SU-DHL-6 (cell line): ENCODE measurements around the gene GMDS.

Source experiments
- H2AFZ ChIP-seq: fragments of 200-600 bp; sonication (generic); 2 replicates; pipeline ENCODE4 v1.6.1; 2014; ENCODE audit warnings: low read depth, mild to moderate bottlenecking, moderate library complexity, mixed read lengths, antibody characterized with exemption, low read length; ENCODE audit not compliant: severe bottlenecking
- H3F3A ChIP-seq: fragments of 200-600 bp; shearing (Covaris generic); 2 replicates; pipeline ENCODE4 v1.6.0; 2016; ENCODE audit warnings: antibody characterized with exemption, mild to moderate bottlenecking; ENCODE audit not compliant: insufficient read depth
- H3K27ac ChIP-seq: fragments of 200-600 bp; sonication (generic); 2 replicates; pipeline ENCODE4 v1.5.1; 2016; ENCODE audit warnings: low read depth, mild to moderate bottlenecking, low read length, moderate library complexity, mixed read lengths
- H3K27me3 ChIP-seq: fragments of 200-600 bp; sonication (generic), shearing (Covaris generic); 2 replicates; pipeline ENCODE4 v1.6.0; 2014; ENCODE audit warnings: mild to moderate bottlenecking, low read length
- H3K36me3 ChIP-seq: fragments of 200-600 bp; sonication (generic); 2 replicates; pipeline ENCODE4 v1.6.1; 2014; ENCODE audit warnings: mild to moderate bottlenecking, low read length, mixed read lengths
- H3K4me2 ChIP-seq: fragments of 300-600, 200-600 bp; shearing (Covaris generic), sonication (generic); 2 replicates; pipeline ENCODE4 v1.6.0; 2014; ENCODE audit warnings: low read length, low read depth, mild to moderate bottlenecking; ENCODE audit not compliant: poor library complexity, severe bottlenecking
- H3K4me3 ChIP-seq: fragments of 200-600 bp; sonication (generic); 2 replicates; pipeline ENCODE4 v1.5.1; 2014; ENCODE audit warnings: antibody characterized with exemption, low read length, mild to moderate bottlenecking, mixed read lengths; ENCODE audit not compliant: insufficient read depth, poor library complexity, severe bottlenecking
- H3K79me2 ChIP-seq: fragments of 200-600 bp; sonication (generic); 2 replicates; pipeline ENCODE4 v1.6.1; 2014; ENCODE audit warnings: mild to moderate bottlenecking, low read length, moderate library complexity; ENCODE audit not compliant: insufficient read depth
- H3K9ac ChIP-seq: fragments of 200-600 bp; sonication (generic); 2 replicates; pipeline ENCODE4 v1.7.0; 2014; ENCODE audit warnings: mild to moderate bottlenecking, low read length
- H3K9me2 ChIP-seq: fragments of 200-600 bp; sonication (generic); replicated peaks from 2 replicates; pipeline ENCODE4 v1.6.1; 2014; ENCODE audit warnings: low read length; ENCODE audit not compliant: insufficient read depth
- H3K9me3 ChIP-seq: fragments of 200-600 bp; sonication (generic); 2 replicates; pipeline ENCODE4 v1.6.1; 2014; ENCODE audit warnings: low read length, mixed read lengths; ENCODE audit not compliant: insufficient read depth
- H4K20me1 ChIP-seq: fragments of 200-600 bp; sonication (generic); 2 replicates; pipeline ENCODE4 v1.6.1; 2014; ENCODE audit warnings: low read depth, mild to moderate bottlenecking, antibody characterized with exemption, low read length, moderate library complexity, mixed read lengths
- CTCF ChIP-seq: fragments of 200-600 bp; sonication (generic); IDR thresholded peaks from one replicate; pipeline ENCODE4 v1.5.1; 2017; ENCODE audit warnings: antibody characterized with exemption, mild to moderate bottlenecking, low read length, moderate library complexity; ENCODE audit not compliant: insufficient read depth, poor library complexity, severe bottlenecking
- EZH2phosphoT487 ChIP-seq: fragments of 200-600 bp; sonication (generic), shearing (Covaris generic); conservative IDR thresholded peaks from 2 replicates; pipeline ENCODE4 v1.6.1; 2018; ENCODE audit warnings: mild to moderate bottlenecking, antibody characterized with exemption, low read length, moderate library complexity, mixed read lengths

The GMDS gene

GRCh38 chr6:1580585-1580984, 664.8 kb downstream of the GMDS start:
- Histone ChIP-seq H3K27ac (no peak overlapping the region), H3K79me2 (no peaks in the 10 kb centered on the region), H3K4me3 (no peak overlapping the region), H2AFZ (no peak overlapping the region), H4K20me1 (no peaks in the 10 kb centered on the region), H3K36me3 (no peaks in the 10 kb centered on the region), H3K27me3 (no peaks in the 10 kb centered on the region), H3K9me2 (no peaks in the 10 kb centered on the region), H3K9me3 (no peaks in the 10 kb centered on the region), H3F3A (no peaks in the 10 kb centered on the region), H3K9ac (no peak overlapping the region), H3K4me2 (no peak overlapping the region)
- TF ChIP-seq CTCF (no peak), EZH2phosphoT487 (no peak)

DNA sequence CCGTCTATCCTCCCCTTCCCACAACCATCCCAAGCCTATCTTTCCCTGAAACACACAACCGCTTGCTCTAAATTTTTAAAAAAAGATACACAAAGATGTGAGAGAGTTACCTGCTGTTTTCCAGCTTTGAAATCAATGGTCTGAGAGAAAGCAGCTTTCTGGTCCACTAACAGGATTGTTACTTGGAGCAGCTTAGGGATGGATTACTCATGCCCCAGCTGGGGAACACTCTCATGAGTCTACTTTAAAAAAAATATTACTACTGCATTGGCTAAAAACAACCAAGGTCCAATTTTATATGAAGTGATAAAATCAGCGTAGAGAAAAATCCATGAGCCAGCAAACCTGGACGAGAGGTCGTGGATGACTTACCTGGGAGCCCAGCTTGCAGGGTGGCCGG, 665.3 kb downstream of the GMDS start:
- Histone ChIP-seq H3F3A (no peaks in the 10 kb centered on the region), H4K20me1 (no peaks in the 10 kb centered on the region), H3K9me2 (no peaks in the 10 kb centered on the region), H3K4me2 (no peak overlapping the region), H3K9ac (no peak overlapping the region), H3K36me3 (no peaks in the 10 kb centered on the region), H3K9me3 (no peaks in the 10 kb centered on the region), H3K79me2 (no peaks in the 10 kb centered on the region), H3K4me3 (no peak overlapping the region), H3K27me3 (no peaks in the 10 kb centered on the region), H3K27ac (no peak overlapping the region), H2AFZ (no peak overlapping the region)
- TF ChIP-seq EZH2phosphoT487 (no peak), CTCF (no peak)

DNA sequence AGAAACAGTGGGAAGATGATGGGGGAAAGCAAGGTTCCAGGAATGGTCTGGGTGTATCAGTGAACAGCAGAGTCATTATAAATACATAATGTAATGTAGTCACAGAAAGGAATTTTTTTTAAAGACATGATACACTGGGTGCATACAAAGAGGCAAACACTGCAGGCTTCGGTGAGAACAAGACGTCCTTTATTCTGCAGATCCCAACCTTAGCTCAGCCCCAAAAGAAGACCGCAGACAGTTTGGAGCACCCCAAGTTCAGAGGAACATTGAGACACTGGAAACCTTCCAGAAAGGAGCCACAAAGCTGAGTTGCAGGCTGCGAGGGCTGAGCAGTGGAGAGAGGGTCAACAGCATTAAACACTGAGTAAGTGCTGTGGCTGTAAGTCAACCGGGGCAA, 666.3 kb downstream of the GMDS start:
- H3K27me3 ChIP-seq, result no peaks in the 10 kb centered on the region
- H3K9me3 ChIP-seq, result no peaks in the 10 kb centered on the region
- H4K20me1 ChIP-seq, result no peaks in the 10 kb centered on the region
- H3K4me2 ChIP-seq, result no peak overlapping the region
- no peak overlapping the region for H3K27ac ChIP-seq
- H2AFZ ChIP-seq, result no peak overlapping the region
- no peak overlapping the region for H3K9ac ChIP-seq
- no peaks in the 10 kb centered on the region for H3K36me3 ChIP-seq
- H3K79me2 ChIP-seq, result no peaks in the 10 kb centered on the region
- H3K4me3 ChIP-seq, result no peak overlapping the region
- H3K9me2 ChIP-seq, result no peaks in the 10 kb centered on the region
- H3F3A ChIP-seq, result no peaks in the 10 kb centered on the region
- no peak for TF ChIP-seq CTCF
- no peak for TF ChIP-seq EZH2phosphoT487
